Heart left ventricle (tissue), 13 donors: ENCODE measurements around the gene HOXA3.

Experiments
- POLR2A ChIP-seq, 2 donors: fragments of 450-650 bp; IDR thresholded peaks; one replicate each; pipeline ENCODE4 v1.6.1; 2017; ENCODE audit warnings: antibody characterized with exemption in 2 of 2, mild to moderate bottlenecking in 2 of 2, moderate library complexity in 2 of 2
- TF ChIP-seq, protein P1 (sequence below), 12 donors: fragments of 200-600 bp; sonication (generic) in 4 of 12; IDR thresholded peaks; one replicate each; pipeline versions ENCODE4 v1.5.0 to v1.8.0; 2018 to 2022; ENCODE audit warnings: antibody characterized with exemption in 12 of 12, mild to moderate bottlenecking in 5 of 12
- donor health status: ischemic (EF 13 %, LVEDD 7.1; RV severe dilation, severe dysfunction).
- donor health status: DM: no; HTN: yes; CAD: no.
- donor health status: DM: no; HTN: no; CAD: no.
- donor health status: ischemic (EF 25% LVEDD 6.9; RV normal size, moderate dysfunction).
- donor health status: ischemic (EF 25% LVEDD 5.7; RV mildly dilated, moderate dysfunction).
- donor health status: ischemic (EF 35%, LVEDD 5.7; RV mildly dilated, moderate dysfunction).
- donor health status: nonischemic (EF 11% LVEDD 7.7; RV severe dilation, severe dysfunction).
- donor health status: DM: yes; HTN: yes; CAD: no.
- donor health status: PGD.
- donor health status: ischemic (EF 29% LVEDD 5.4; RV normal size, mild dysfunction).
- donor health status: nonischemic (EF 23%, LVEDD 6.1; RV moderate dilation, normal function).

DNA sequence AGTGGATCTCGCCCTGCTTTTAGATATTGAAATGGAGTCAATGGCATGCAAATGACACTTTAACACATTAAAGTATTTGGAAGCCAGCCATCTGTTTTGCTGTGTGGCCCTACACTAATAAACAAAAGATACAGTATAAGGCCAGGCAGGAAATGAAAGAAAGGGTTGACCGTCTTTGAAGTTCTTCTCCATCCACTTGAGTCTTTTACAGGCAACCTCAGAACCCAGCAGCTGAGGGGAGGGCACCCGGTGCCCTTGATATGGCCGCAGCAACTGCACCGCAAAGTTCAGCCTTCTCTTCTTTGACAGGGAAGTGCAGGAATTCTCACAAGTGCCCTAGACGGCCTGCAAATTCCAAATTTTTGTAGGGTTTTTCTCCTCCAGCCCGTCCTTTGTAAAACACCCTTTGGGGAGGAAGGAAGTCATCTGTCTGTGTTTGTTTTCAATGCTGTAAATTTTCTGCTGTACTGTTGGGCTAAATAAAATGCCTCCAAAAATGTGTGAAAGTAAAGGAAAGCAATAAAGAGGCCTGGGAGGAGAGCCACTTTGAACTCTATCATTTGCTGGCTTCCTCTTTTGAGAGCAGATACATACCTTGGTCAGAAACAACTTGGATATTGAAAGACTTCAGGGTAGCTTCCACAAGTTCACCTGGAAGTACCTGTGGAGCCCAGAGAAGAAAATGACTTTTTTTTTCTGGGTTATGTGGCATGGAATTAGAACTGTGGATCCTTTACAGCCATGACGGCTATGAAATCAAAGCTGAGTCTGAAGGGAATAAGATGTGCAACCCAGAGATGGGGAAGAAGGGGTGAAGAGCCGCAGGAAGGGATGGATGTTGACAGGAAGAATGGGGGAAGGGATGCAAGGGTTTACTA, 60.2 kb downstream of the HOXA3 start:
- TF ChIP-seq, protein P1, sequence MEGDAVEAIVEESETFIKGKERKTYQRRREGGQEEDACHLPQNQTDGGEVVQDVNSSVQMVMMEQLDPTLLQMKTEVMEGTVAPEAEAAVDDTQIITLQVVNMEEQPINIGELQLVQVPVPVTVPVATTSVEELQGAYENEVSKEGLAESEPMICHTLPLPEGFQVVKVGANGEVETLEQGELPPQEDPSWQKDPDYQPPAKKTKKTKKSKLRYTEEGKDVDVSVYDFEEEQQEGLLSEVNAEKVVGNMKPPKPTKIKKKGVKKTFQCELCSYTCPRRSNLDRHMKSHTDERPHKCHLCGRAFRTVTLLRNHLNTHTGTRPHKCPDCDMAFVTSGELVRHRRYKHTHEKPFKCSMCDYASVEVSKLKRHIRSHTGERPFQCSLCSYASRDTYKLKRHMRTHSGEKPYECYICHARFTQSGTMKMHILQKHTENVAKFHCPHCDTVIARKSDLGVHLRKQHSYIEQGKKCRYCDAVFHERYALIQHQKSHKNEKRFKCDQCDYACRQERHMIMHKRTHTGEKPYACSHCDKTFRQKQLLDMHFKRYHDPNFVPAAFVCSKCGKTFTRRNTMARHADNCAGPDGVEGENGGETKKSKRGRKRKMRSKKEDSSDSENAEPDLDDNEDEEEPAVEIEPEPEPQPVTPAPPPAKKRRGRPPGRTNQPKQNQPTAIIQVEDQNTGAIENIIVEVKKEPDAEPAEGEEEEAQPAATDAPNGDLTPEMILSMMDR (IDR thresholded peaks at IDR 0.05) = no peak
- no peak for TF ChIP-seq POLR2A (IDR thresholded peaks at IDR 0.05)
